ENCODE data around the gene IER2.
"Not testable (repeated sequence)": the region's sequence is repeated elsewhere in the genome, so short reads cannot be mapped to it uniquely, and the experiment has no call there.

DNA sequence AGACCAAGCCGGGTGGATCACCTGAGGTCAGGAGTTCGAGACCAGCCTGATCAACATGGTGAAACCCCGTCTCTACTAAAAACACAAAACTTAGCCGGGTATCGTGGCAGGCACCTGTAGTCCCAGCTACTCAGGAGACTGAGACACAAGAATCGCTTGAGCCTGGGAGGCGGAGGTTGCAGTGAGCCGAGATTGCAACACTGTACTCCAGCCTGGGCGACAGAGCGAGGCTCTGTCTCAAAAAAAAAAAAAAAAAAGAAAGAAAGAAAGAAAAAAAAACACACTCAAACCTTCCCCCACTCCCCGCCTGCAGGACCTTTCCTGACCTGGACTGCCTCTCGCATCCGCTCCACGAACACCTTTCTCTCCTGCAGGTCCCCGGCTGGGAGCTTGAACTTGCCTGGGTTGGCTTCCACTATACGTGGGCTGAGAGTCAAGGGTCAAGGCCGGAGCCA, 1.0 kb upstream of the IER2 start:
- TF ChIP-seq, protein P1, sequence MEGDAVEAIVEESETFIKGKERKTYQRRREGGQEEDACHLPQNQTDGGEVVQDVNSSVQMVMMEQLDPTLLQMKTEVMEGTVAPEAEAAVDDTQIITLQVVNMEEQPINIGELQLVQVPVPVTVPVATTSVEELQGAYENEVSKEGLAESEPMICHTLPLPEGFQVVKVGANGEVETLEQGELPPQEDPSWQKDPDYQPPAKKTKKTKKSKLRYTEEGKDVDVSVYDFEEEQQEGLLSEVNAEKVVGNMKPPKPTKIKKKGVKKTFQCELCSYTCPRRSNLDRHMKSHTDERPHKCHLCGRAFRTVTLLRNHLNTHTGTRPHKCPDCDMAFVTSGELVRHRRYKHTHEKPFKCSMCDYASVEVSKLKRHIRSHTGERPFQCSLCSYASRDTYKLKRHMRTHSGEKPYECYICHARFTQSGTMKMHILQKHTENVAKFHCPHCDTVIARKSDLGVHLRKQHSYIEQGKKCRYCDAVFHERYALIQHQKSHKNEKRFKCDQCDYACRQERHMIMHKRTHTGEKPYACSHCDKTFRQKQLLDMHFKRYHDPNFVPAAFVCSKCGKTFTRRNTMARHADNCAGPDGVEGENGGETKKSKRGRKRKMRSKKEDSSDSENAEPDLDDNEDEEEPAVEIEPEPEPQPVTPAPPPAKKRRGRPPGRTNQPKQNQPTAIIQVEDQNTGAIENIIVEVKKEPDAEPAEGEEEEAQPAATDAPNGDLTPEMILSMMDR (conservative IDR thresholded peaks at IDR 0.05; ENCODE audit: low read depth, low read length) = not testable (repeated sequence)
- TF ChIP-seq RFX5, POLR2A, MAFK (IDR thresholded peaks at IDR 0.05; ENCODE audit: low read depth, low read length): not testable (repeated sequence)

Measured in IMR-90 (cell line).